TTC549 (cell line): ENCODE data around the gene DIPK1B.

ENCODE experiments used
- FAIRE-seq: peaks from 2 replicates; lab custom pipeline; 2012; peaks lifted over from hg19 to GRCh38; lab: Jason Lieb, UNC

Gene DIPK1B

DNA sequence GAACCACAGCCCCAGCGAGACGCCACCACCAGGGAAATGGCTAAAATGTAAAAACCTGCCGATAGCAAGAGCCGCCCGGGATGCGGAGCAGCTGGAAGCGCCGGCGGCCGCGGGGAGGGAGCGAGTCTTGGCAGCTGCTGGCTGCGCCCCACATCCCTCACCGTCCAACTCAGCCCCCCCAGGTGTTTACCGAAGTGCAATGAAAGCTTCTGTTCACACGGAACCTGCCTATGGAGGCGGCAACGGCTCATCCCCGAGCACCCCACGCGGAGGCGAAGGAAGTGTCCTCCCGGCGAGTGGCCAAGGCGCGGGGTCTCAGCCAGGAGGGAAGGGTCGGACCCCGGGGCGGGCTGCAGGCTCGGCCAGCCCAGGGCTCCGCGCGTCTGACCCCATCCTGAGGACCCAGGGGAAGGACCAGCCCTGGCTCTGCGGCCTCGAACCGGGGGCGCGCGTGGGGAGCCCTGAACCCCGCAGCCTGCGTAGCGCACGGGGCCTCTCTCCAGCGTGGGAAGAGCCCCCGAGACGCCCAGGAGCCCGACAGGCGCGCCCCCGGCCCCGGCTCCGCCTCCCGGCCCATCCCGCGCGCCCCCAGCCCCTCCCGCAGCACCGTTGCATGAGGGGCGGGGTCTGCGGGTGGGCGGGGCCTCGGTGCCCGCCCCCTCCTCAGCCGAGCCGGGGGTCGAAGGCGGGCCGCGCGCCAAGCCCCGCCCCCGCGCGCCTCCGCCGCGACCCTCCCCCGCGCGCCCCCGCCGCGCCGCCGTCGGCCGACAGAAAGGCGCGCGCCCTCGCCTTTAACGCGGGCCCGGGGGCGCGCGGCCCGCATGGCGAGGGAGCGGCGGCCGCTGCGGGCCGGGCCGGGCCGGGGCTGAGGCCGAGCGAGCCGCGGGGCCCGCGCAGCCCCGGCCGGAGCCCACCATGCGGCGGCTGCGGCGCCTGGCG is at the start of gene DIPK1B:
DIPK1B (plus strand) TSS at position 822 of the 939 bp plus-strand sequence; CDS start at position 916, 94 bp downstream.
- FAIRE-seq = no peak

DNA sequence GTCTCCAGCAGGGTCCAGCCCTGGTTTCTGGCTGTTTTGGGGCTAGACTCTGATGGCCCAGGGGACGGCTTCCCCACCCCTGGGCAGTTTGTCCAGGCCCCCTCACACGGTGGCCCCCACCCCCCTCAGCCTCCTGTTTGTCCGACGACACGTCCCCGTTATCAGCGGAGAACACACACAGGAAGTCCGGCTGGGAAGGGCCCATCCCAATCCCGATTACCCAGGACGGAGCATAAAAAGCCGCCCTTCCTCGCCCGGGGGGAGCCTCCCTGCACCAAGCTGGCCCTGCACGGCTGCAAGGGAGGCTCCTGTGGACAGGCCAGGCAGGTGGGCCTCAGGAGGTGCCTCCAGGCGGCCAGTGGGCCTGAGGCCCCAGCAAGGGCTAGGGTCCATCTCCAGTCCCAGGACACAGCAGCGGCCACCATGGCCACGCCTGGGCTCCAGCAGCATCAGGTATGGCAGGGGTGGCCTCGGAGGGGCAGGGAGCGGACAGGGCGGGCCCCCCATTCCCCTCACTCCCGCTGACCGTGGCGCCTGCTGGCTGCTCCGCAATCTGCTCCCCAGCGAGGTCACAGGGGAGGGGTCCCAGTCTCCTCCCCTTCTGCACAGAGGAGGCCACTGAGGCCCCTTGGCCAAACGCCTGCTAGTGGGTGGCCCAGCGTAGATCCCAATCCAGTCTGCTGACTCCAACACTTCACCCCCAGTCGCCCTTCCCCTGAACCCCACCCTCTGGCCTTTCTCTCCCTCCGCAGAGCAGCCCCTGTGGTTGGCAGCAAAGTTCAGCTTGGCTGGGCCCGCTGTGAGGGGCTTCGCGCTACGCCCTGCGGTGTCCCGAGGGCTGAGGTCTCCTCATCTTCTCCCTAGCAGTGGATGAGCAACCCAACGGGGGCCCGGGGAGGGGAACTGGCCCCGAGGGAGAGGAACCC is 49.5 kb upstream of the DIPK1B start, which contains the start of gene EGFL7:
EGFL7 (plus strand) TSS at position 261 of the 926 bp plus-strand sequence. CDS start 5,367 bp downstream, outside the sequence.
- no peak for FAIRE-seq

DNA sequence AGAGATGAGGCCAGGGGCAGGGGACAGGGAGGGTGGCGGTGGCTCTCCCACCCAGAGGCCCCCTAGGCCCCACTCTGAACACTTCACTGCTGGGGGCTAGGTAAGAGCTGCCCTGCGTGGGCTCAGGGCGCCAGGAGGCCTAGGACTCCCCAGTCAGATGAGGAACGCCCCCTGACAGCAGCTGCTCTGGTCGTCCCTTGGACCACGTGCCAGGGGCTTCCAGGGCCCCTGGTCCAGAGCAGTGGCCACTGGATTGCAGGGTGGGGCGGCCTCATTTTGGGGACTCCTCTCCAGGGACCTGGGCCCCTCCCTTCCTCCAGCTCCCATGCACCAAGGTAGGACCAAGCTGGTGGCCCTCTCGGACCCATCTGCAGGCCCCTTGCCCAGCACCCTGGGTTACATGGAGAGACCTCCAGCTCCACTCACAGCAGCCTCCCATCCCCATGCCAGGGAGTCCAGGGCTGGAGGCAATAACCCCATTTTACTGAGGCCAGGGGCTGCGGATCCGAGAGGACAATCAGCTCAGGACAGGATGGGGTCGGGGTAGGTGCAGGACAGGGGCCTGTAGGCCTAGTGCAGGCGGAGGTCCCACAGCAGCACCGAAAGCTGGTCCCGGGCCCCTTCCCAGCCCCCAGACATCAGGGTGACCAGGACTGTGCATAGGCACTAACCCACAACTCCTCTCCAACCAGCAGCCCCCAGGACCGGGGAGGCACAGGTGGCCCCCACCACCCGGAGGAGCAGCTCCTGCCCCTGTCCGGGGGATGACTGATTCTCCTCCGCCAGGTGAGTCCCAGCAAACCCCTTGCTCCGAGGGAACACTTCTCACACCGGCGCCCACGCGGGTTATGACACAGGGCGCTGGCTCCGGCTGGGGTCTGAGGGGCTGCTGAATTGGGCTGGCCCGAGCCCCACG is 48.1 kb upstream of the DIPK1B start:
- FAIRE-seq = no peak

DNA sequence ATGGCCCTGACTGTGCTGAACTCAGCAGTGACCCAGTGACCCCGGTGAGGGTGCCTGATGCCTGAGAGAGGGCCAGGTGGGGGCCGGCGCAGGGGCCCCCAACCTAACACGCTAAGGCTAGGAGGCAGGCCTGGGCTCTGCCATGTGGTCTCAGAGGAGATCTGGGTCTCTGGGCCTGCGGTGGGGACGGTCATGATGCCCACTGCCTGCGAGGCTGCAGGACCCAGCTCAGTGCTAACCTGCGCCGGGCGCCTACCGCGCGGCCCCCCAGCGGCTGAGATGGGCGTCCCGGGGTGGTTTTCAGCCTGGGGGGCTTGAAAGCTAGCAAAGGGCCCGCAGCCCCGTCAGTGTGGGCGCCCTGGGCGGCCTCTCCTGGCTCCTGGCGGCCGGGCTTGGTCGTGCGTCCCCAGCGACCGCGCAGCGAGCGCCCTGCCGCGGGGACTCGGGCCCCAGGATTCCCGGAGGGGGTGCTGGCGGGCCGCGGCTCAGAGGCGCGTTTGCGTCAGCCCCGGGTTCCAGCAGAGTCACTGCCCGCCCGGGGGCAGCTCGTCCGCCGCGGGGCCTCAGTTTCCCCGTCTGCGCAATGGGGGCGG is 47.2 kb upstream of the DIPK1B start:
- no peak for FAIRE-seq

DNA sequence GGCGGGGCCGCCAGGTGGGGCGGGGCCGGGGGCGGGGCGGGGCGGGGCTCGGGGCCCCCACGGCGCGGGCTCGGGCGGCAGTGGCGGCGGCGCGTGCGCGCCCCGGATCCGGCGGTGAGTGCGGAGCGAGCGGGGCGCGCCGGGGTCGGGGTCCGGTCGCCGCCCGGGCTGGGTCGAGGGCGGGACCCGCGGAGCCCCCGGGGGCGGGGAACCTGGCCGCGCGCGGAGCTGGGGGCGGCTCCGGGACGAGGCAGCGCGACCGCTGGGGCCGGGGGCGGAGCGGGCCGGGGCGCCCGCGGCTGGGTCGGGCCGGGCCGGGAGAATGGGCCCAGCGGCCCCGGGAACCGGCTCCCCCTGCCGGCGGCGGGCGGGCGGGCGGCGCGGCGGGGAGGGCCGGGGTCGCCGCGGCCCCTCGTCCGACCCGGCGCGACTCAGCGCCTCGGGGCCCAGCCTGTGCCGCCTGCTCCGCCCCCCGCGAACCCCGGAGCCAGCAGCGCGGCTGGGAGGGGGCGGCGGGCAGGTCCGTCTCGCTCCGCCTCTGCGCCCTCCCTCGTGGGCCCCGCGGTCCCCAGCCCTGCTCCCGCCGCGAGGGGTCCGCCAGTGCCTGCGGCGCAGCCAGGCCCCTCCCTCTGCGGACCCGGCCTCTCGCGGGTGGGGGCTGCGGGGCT is 46.5 kb upstream of the DIPK1B start:
- FAIRE-seq = no peak

DNA sequence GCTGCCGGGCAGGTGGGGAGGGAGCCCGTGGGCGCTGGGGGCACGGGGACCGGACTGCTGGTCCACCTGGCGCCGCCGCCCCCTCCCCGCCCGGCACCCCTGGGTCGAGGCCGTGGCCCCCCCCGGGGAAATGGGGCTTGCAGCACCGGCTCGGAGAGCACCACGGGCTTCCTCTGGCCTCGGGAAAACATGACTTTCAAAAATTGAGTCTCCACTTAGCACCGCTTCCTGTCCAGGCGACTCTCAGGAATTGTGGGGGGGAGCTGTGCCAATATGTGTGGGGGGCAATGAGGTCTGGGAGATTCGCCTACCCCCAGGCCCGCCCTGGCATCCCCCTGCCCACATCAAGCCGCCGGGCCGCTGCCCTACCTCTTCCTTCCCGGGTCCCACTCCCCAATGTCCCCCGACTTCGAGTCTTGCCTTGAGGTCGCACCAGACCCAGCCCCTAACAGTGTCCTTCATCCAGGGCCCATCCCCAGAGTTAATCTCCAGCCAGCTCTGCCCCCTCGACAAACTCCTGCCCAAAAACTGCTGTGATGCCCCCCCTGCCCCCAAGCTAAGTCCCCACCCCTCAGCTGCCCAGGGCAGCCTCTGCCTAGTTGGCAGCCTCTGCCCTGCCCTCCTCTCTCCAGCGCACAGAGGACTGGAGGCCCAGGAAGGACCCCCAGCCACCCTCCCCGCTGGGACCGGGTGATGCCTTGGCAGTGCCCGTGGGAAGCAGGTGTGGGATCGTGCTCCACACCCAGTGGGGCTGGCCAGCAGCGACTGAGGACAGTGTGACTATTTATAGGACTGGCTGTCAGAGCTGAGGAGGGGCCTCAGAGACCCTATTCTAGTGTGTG is 45.8 kb upstream of the DIPK1B start:
- no peak for FAIRE-seq

DNA sequence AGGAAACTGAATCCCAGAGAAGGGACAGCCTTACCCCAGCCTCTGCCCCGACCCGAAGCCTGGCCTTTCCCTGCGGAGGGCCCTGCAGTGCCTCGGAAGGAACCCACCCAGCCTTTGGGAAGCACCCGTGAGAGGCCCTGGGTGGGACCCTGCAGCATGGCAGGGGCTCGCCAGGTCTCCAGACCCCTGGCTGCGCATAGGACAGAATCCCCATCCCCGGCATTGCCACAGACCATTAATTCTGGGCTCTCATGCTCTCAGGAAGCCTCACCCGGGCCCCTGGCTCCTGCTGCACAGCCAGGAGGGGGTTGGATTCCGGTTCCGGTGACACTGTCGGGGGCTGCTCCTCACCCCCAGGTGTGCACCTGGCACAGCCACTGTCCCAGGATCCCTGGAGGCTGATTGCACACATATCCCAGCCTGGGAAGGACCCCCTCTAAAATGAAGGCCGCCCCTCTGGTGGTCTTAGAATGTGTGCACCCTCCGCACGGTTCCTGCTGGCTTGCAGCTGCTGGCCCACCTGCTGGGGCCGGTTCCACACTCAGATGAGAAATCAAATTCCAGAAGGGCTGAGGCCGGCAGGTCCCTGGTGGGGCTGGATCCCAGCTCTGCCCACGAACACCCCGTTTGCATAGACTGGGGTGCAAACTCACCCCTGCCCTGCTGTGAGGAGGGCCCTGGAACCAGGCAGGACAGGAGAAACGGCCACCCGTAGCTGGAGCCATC is 45.0 kb upstream of the DIPK1B start:
- no peak for FAIRE-seq

DNA sequence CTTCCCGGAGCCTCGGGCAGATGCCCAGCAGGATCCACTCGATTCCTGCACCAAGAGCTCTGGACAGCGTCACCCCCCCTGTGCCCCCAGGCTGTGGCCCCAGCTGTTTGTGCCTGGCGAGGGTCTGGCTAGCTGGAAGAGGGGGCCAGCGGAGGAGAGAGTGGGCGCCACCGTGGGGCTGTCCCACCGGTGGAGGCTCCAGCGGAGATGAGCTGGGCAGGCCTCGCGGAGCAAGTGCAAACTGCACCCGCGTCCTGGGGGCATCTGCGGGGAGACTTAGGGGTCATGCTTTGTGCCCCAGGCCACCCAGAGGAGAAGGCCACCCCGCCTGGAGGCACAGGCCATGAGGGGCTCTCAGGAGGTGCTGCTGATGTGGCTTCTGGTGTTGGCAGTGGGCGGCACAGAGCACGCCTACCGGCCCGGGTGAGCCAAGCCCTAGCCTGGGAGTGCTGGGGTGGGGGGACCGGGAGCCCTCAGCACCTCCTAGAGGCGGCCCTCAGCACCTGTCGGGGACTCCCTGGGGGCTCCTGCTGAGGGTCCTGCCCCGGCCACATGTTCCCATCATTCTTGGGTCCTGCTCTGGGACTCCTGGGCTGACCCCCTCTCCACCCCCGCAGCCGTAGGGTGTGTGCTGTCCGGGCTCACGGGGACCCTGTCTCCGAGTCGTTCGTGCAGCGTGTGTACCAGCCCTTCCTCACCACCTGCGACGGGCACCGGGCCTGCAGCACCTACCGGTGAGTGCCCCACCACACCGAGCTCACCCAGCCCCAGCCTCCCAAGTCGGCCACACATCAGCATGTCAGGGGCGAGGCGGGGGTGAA is 44.2 kb upstream of the DIPK1B start:
- no peak for FAIRE-seq

DNA sequence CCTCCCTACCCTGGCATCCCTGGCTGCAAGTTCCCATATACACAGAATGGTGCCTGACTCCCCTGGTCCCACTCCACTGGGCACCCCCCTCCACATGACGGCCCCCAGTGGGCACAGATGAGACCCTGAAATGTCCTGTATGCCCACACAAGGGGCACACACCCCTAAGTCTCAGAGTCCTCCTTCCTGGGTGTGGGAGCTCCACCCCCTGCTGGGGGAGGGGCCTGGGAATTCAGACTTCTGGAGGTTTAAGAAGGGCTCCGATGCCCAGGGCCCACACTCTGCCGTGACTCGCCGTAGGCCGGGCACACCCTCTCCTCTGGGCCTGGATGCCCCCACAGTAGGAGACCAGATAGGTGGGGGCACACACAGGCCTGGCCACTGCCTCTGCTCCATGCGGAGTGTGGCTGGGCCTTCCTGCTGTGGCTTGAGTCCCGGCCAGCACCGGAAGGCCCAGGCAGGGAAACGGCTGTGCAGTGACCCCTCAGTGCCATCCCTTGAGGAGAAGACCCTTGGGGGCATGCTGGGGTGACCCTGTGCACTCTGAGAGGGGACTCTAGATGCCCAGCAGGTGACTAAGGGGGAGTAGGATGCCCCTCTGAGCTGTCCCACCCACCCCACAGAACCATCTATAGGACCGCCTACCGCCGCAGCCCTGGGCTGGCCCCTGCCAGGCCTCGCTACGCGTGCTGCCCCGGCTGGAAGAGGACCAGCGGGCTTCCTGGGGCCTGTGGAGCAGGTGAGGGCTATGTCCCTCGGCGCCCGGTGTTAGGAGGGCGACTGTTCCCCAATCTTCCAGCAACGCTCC is 43.2 kb upstream of the DIPK1B start:
- FAIRE-seq = no peak

DNA sequence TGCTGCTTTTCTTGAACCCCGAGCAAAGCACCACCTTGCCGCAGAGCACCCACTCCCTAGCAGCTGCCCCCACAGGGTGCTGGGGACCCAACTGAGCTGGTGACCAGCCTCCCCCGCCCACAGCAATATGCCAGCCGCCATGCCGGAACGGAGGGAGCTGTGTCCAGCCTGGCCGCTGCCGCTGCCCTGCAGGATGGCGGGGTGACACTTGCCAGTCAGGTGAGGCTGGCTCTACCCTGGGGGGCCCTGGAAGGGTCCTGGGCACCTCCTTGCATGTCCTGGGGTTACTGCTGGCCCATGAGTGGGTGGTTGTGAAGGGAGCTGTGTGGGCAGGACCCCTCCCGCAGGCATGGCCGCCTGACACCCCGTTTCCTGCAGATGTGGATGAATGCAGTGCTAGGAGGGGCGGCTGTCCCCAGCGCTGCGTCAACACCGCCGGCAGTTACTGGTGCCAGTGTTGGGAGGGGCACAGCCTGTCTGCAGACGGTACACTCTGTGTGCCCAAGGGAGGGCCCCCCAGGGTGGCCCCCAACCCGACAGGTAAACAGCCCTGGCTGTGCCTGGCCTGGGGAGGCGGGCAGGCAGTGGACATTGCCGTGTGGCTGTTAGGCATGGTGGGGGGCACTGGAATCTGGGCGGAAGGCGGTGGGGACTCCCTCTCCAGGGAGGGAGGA is 42.4 kb upstream of the DIPK1B start:
- FAIRE-seq = no peak

DNA sequence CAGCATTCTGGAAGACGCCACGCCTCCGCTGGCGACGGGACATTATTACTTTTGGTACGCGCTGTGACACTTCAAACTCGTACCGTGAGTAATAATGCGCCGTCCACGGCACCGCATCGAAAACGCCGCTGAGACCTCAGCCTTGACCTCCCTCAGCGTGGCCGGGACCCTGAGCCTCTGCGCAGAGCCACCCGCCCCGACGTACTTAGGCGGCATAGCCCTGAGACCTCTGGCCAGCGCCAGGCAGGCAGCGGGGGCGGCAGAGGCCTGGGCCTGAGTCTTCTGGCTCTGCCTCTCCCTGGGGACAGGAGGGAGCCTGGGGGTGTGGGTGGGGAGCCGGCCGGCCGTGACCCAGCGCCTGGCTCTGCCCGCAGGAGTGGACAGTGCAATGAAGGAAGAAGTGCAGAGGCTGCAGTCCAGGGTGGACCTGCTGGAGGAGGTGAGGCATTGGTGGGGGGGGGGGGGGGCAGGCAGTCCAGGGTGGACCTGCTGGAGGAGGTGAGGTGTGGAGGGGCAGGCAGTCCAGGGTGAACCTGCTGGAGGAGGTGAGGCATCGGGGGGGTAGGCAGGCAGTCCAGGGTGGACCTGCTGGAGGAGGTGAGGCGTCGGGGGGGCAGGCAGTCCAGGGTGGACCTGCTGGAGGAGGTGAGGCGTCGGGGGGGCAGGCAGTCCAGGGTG is 41.7 kb upstream of the DIPK1B start:
- FAIRE-seq = no peak

DNA sequence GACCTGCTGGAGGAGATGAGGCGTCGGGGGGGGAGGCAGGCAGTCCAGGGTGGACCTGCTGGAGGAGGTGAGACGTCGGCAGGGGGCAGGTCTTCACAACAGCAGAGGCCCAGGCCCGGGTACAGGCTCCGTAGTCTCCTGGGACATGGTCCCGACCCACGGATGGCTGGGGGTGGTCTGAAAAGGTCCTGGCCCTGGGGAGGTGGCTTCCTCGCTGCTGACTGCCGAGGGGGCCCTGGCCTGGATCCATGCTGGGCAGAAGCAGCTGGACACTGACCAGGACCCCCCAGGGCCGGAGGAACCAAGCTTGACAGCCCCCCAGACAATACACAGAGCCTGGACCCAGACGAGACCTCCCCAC is 41.1 kb upstream of the DIPK1B start:
- FAIRE-seq = no peak

DNA sequence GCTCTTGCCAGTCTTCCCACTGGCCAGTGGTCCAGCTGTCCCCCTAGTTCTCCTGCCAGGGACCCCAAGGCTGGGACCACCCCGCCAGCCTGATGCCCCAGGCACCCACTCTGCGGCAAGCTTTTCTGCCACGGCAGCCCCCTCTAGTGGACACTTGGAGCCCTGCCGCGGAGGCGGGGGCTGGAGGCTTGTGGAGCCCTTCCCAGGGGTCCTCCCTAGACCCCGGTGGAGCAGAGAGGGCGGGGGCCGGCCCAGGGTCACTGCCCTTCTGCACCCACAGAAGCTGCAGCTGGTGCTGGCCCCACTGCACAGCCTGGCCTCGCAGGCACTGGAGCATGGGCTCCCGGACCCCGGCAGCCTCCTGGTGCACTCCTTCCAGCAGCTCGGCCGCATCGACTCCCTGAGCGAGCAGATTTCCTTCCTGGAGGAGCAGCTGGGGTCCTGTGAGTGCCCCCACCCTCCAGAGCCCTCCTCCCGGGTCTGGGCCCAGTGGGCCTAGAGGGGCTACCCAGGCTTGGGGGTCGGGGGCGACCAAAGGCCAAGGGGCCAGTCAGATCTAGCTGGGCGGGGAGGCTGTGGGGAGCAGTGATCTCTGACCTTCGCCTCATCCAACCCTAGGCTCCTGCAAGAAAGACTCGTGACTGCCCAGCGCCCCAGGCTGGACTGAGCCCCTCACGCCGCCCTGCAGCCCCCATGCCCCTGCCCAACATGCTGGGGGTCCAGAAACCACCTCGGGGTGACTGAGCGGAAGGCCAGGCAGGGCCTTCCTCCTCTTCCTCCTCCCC is 40.5 kb upstream of the DIPK1B start:
- no peak for FAIRE-seq

DNA sequence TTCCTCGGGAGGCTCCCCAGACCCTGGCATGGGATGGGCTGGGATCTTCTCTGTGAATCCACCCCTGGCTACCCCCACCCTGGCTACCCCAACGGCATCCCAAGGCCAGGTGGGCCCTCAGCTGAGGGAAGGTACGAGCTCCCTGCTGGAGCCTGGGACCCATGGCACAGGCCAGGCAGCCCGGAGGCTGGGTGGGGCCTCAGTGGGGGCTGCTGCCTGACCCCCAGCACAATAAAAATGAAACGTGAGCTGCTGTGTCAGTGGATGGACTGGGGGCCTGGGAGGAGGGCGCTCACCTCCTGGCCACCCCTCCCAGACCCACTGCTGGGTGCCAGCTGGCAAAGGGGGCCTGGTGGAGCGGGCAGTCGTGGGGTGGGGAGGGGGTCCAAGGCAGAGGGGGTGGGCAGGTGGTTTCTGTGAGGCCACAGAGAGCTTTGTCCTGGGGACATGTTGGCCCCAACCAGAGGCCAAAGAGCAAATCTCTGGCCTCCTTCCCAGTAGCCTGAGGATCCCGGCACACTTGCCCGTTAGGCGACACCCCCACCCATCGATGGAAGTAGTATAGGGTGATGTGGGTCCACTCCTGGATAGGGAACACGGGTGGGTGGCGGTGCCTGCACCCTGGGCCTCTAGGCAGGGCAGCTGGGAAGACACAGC is 39.8 kb upstream of the DIPK1B start:
- no peak for FAIRE-seq
